ENCODE data around the gene ZC3H7A. TPM values are rescaled to one million over a fixed set of nuclear protein-coding genes. Genes with fewer than 3 reads are reported as not detected.

The ZC3H7A gene
- total RNA-seq, 1 donor from 2014 or later, result 61.2 TPM

DNA sequence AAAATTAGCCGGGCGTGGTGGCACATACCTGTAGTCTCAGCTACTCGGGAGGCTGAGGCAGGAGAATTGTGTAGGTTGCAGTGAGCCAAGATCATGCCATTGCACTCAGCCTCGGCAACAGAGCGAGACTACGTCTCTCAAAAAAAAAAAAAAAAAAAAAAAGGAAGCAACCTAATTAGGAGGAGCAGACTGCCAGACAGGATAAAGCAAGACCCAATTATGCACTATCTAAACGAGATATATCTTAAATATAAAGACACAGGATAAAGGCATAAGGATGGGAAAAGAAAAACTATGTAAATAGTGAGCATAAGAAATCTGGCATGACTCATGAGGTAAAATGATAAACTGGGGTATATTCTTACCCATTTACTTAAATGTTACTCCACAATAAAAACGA is 59.3 kb downstream of the ZC3H7A start:
- DNase-seq (ENCODE audit: low spot score), result no peak

DNA sequence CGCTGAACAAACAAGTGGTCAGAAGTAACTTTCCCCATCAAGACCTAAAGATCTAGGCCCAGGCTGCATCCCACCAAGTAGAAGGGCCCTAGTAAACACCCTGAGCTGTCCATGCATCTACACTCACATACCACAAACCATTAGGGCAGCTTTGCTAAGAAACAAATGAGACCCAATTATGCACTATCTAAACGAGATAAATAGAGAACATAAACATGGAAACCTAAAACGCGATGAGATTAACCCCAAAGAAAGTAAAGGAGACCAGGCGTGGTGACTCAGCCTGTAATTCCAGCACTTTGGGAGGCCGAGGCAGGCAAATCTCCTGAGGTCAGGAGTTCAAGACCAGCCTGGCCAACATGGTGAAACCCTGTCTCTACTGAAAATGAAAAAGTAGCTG is 60.2 kb downstream of the ZC3H7A start:
- DNase-seq (ENCODE audit: low spot score), result no peak

DNA sequence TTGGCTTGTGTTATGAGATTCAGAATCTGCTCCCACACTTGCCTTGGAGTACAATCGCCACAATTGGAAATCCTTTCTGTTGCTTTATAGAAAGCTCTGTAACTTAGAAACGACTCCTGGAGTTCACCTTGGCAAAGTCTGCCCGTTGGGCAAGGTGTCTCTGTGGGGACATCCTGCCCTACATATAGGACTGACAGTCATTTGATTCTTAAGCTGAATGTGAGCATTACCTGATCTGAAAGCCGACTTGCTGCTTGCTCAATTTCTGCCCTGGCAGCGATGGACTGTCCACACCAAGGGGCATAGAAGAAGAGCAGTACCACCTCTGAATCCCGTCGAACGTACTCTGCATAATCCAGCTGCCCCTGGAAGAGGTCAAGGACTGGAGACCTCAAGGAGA is 61.3 kb downstream of the ZC3H7A start:
- DNase-seq (ENCODE audit: low spot score), result no peak

DNA sequence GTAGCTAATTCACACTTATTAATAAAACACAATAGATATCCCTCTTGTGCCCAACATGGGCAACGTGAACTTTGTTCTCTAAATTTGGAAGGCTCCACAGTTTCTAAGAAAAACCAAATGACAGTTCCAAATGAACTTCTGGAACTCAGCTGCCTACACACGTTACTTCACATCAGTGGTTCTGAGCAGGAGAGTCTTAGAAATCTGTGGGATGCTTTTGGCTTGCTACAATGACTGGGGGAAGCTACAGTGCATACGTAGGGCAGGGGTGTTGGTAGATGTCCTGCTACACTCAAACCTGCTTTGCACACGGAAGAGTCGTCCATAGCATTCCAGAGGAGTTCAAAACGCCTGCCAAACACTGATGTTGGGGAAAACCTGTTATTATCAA is 62.4 kb downstream of the ZC3H7A start:
- no peak for DNase-seq (ENCODE audit: low spot score)

DNA sequence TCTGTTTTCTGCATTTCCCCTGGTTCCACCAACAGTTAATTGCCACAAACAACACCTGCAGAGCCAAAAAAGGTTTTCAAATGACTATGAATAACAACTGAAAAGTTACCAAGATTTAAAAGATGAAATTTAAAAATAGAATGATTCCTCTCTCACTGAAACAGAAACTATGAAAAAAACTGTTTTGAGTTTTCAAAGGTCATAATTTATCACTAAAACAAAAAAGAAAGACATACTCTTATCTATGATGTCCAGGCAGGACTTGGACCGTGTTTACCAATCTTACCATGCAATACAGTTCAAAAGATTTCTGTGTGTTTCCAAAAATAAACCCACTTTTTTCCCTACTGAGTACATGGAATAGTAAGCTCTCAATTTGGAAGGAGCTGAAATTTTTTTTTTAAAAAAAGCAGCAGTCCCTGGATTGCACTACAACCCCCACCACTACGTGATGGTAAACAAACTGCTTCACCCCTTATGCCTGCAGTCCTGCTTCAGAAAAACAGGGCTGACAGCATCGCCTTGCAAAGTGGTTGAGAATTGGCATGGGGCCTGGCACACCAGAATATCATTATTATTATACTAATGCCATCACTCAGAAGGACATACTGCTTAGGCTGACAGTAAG is 62.9 kb downstream of the ZC3H7A start:
- no peak for DNase-seq (ENCODE audit: low spot score)

DNA sequence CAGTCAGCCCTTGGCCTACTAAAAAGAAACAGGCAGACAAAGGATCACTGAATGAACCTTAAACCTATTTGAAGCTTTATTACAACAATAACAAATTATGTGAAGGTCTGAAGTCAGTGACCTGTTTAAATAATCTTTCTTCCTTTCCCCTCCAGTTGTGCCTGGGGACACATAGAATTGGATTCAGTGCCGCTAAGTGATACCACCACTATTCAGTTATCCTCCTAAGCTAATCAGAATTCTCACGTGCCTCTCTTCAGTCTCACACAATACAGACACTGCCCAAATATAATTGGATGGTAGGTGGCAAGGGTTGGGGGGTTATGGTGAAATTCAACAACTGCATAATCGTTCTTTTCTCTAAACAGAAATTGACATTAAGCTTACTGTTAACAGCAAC is 65.8 kb downstream of the ZC3H7A start:
- DNase-seq (ENCODE audit: low spot score), result no peak

DNA sequence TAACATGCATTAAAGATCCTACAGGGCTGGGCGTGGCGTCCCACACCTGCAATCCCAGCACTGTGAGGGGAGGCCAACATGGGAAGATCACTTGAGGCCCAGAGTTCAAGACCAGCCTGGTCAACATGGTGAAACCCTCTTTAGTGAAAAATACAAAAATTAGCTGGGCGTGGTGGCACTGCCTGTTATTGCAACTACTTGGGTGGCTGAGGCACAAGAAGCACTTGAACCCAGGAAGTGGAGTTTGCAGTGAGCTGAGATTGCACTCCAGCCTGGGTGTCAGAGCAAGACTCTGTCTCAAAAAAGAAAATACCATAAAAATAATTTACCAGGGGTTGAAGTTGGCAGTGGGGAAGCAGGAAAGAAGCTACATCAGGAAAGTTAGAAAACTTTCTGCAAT is 67.3 kb downstream of the ZC3H7A start:
- DNase-seq (ENCODE audit: low spot score), result no peak

DNA sequence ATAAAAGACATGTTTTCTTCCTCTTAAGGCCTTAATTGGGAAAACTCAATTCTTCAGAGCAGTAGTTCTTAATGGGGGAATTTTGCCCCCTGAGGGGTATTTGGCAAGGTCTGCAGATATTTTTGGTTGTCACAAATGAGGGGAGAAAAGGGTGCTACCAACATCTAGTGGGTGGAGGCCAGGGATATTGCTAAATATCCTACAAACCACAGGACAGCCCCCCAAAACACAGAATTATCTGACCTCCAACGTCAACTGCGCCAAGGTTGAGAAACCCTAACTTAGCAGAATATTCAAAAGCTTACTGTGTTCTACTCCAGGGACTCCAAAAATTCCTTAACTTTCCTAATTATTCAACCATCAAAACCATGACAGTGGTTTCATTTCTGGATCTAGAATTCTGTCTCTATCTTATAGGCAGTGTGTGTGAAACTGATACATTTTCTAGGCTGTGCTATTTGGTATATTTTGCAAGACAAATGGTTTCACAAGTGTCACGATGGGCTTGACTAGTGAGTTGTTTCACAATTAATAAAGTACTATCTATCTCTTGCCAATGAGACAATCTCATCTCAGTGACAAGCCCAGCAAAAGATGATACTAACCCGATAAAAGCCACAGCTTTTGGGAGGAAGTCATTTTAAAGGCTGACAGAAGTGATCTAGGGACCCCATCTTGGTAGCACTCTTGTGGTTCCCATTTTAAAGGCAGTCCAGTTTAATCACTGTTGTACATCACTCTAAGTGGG is 69.1 kb downstream of the ZC3H7A start:
- DNase-seq (ENCODE audit: low spot score), result no peak

DNA sequence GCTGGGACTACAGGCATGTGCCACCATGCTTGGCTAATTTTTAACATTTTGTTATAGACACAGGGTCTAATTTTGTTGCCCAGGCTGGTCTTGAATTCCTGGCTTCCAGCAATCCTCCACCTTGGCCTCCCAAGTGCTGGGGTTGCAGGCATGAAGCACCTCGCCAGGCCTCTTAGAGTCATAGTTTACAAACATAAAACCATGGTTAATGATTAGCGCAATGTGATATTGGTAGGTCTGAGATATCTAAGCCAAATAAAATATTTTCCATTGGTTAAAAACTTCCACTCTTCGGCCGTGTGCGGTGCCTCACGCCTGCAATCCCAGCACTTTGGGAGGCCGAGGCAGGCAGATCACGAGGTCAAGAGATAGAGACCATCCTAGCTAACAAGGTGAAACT is 71.0 kb downstream of the ZC3H7A start:
- DNase-seq (ENCODE audit: low spot score), result no peak

DNA sequence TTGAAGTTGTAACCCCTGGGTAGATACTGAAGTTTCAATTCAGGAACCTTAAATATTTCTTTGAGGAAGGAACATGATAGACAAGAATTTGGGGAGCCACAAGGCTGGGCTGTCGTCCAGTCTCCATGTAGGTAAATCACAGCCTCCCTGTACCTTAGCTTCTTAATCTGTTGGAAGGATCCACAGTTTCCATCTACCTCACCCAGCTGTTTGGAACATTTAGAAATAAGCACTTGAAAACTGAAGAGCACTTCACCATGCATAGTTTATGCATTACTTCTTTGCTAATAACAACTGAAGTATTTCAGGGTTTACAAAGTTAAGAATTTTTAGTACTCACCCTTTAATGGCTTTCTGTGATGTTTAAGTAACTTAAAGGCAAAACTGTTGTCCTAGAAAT is 71.6 kb downstream of the ZC3H7A start:
- no peak for DNase-seq (ENCODE audit: low spot score)

DNA sequence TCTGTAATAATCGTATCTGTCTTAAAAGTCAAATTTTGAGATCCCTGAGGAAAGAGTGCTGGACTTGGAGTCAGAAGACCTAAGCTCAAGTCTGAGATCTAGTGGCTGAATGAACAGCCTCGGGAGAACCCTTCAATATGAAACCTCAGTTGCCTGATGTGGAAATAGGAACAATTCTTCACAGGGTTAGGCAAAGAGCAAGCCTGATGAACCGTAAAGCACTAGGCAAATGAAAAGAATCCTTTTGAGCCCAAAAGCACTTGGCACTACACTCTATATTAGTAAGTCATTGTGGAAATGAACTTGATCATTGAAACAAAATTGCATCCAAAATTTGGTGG is 74.6 kb downstream of the ZC3H7A start:
- no peak for DNase-seq (ENCODE audit: low spot score)

DNA sequence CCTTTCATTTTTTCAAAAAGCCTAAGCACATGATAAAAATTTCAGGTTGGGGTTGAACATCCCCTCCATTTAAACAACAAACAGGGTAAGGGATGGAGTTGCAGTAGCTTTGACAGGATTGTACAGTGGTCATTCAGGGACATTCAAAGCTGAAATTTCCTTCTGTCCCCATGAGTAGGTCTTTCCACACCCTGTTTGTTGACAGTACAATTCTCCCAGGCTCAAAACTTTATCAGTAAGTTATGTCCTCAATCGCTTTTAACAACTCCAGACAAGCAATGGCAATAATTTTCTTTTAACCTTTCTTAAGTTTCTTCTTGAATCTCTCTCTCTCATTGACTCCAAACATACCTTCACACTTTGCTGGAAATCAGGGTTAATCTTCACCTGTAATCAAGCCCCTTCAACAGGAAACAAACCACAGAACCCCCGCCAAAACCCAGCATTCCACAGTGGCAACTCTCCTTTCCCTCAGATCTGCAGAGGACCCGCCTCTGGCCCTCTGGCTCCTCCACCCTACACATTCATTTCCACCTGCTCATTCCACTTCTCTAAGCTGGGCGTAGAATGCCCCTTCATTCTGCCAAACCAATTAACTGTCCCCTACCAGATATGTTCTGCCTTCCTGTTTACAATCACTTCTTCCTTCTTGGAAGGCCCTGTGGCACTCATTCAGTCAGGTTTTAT is 75.1 kb downstream of the ZC3H7A start:
- DNase-seq (ENCODE audit: low spot score), result no peak

DNA sequence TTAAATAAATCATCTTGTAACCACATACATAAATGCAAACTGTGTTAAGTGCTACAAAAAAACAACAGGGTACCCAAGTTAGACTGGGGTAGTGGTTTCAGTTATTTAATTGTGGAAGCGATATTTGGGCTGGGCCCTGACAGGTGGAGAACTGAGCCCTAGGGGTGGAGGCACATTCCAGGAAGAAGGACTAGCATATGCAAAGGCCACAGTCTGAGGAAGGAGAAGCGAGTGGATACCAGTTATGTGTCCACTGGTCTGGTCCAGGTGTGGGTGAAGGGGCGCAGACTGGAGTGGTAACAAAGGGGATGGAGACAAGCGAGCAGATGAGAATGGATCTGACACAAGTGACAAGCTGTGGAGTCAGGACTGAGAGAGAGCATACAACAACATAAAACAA is 77.3 kb downstream of the ZC3H7A start:
- DNase-seq (ENCODE audit: low spot score), result no peak

DNA sequence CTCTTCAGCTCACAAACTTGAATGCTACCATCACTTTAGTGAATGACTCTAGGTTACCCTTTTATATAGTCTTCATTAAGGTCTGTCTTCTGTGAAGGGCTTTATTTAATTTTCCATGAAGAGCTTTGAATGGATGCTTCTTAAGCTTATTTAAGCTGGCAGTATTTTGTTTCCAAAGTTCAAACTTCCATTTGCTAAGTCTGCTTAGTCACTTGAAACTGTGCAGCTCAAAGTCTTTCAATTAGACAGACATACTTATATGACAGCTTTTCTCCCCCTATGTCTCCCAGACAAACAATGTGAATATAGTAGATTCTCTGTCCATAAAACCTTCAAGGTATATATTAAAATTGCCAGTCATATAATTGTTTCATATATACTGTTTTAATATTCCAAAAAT is 77.9 kb downstream of the ZC3H7A start:
- no peak for DNase-seq (ENCODE audit: low spot score)

DNA sequence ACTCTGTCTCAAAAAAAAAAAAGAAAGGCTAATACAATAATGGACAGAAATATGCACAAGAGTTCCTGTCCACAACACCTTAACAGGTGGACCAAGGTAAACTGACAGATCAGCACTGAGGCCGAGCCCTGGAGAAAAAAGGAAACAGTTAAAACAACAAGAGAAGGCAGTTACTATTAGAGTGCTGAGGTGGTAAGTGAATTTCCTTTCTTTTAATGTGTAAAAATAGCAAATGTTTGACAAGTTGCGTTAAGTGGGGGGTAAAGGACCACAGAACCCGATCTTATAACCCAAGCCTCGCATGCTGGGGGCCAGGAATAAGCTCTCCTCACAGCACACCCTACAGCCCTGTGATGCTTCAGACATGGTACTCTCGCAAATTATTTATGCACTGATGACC is 79.2 kb downstream of the ZC3H7A start:
- DNase-seq (ENCODE audit: low spot score), result no peak

DNA sequence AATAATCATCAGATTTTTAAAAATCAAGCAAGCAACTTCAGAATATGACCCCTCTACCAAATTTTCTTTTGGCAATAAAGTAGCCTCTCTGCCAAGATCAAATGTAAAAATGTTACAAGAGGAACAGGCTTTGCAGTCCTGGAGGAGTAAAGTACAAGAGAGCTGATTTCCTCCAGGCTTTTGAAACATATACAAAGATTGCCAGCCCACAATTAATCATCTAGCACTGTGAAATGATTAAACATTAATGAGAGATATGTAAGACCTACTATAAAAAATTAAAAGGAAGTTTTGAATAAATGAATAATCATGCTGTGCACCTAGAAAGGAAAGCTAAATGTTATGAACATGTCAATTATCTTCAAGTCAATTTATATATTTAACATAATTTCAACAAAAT is 80.7 kb downstream of the ZC3H7A start:
- DNase-seq (ENCODE audit: low spot score), result no peak

DNA sequence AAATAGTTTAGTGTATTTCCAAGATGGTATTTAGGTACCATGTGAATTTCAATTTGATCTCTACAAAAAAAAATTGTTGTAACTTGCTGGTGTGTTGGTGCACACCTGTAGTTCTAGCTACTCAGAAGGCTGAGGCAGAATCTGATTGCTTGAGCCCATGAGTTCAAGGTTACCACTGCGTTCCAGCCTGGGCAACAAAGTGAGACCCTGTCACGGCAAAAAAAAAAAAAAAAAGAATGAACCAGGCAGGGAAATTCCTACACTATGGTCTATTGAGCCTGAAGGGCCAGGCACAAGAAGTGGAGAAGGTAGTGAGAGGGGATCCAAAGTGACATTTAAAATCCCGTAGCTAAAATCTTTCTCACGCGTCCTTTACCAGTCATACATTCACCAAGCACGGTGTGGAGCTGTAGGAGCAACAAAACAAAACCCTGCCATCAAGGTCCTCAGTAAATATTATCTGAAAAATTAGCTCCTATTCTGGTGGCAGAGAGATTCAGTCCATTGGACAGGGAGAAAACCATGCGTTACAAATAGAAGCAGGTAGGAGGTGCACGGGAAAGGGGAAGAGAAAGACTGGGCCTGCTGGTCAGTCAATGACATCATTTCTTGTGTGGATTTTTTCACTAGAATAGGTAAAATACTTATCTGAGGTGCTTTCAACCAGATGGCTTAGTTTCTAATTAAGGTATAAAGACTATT is 81.7 kb downstream of the ZC3H7A start:
- DNase-seq (ENCODE audit: low spot score), result no peak

DNA sequence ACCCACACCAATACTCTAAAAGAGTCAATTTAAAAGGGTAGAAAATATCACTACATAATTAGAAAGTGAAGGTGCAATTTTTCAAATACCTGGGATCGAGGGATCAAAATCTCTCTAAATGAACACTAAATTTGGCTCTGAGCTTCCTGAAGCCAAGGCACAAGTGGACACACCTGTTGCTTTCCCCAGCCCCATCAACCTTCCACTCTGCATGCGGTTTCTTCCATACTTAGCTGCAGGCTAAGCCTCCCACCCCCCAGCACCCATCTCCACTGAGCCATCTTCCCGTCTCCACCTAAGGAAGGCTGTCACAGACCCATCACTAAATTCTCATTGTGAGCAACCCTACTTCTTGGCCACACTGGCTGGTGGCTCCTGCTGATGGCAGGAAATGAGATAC is 84.9 kb downstream of the ZC3H7A start:
- no peak for DNase-seq (ENCODE audit: low spot score)

DNA sequence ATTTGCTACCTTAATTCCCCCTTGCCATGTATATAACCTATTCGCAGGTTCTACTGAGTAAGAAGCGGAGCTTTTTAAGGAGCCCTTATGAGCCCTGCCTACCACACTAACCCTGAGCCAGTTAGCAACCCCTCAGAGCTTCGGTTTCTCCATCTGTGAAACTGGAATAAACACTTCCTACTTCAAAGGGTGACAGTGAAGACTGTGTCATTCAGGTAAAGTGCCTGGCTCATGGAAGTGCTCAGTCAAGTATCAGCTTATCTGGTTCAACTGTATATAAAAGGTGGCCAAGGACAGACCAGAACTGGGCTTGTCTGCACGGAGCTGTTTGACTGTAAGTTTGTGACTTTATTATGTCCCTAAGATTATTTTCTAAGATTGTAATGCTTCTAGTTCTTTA is 85.4 kb downstream of the ZC3H7A start:
- no peak for DNase-seq (ENCODE audit: low spot score)

DNA sequence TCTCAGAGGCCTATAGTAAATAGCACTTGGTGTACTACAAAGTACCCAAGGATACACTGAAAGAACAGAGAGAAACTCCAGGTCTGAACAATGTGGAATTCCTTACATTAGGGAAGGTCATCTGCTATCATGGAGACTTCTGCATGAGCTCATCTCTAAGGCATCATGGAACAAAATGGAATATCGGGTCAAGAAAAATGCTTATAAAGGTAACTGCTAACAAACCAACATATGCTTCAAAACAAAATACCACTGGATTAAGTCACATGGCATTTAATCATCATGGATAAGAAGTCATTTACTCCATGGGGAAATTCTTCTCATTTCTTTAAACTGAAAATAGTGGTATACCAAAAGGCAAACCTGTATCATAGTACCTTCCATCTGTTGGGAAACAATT is 88.6 kb downstream of the ZC3H7A start:
- DNase-seq (ENCODE audit: low spot score), result no peak

DNA sequence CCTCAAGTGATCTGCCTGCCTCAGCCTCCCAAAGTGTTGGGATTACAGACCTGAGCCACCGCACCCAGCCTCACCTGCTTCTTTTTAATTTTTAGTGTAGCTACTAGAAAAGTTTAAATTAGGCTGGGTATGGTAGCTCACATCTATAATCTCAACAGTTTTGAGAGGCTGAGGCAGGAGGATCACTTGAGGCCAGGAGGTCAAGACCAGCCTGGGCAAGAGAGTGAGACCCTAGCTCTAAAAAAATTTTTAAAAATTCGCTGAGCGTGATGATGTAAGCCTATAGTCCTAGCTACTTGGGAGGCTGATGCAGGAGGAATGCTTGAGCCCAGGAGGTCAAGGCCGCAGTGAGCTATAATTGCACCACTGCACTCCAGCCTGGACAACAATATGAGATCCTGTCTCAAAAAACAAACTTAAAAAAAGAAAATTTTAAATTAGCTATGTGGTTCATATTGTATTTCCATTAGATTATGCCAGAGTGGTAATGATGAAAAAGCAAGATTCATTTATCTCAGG is 89.3 kb downstream of the ZC3H7A start:
- no peak for DNase-seq (ENCODE audit: low spot score)

DNA sequence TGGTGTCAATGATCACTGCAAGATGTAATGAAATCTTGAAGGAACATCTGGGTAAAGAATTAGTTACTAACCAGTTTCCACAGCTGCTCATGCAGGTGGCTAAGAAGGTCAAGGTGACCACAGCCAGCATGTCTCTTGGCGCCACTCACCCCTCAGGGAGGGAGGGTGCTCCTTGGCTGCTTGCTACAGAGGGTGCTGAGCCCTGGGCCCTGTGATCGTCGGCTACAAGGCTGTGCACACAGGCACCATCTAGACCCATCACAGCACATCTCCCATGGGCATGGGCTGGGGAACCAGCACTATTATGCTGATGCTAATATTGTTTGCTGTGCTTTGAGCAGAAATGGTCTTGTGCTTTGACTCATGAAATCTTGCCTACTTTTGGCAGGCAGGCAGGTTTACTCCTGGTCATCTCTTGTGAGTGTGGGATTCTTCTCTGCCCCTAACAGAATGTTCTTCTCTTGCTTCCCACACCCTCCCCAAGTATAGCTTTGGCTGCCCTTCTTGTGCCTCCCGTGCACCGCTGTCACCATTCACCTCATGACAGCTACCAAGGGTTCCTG is 90.8 kb downstream of the ZC3H7A start:
- no peak for DNase-seq (ENCODE audit: low spot score)

Data from umbilical cord (tissue), 2 donors.